Ishikawa (cell line): ENCODE measurements around the gene ELOVL6.

ENCODE experiments used
- CEBPB ChIP-seq: IDR thresholded peaks from 2 replicates; pipeline ENCODE4 v1.6.1; 2012
- CREB1 ChIP-seq: IDR thresholded peaks from 2 replicates; pipeline ENCODE4 v1.6.1; 2012; ENCODE audit warnings: low read depth
- EGR1 ChIP-seq: IDR thresholded peaks from 2 replicates; pipeline ENCODE4 v1.6.1; 2012
- EP300 ChIP-seq: IDR thresholded peaks from 2 replicates; pipeline ENCODE4 v1.6.1; 2012; ENCODE audit warnings: borderline replicate concordance
- FOXM1 ChIP-seq: IDR thresholded peaks from 2 replicates; pipeline ENCODE4 v1.6.1; 2012; ENCODE audit warnings: low read depth, borderline replicate concordance
- NFIC ChIP-seq: IDR thresholded peaks from 2 replicates; pipeline ENCODE4 v1.6.1; 2012
- RAD21 ChIP-seq: IDR thresholded peaks from 2 replicates; pipeline ENCODE4 v1.6.1; 2012; ENCODE audit warnings: low read depth
- TAF1 ChIP-seq: IDR thresholded peaks from 2 replicates; pipeline ENCODE4 v1.6.1; 2012; ENCODE audit warnings: low read depth, mild to moderate bottlenecking
- TCF12 ChIP-seq: IDR thresholded peaks from 2 replicates; pipeline ENCODE4 v1.6.1; 2012; ENCODE audit warnings: low read depth
- TEAD4 ChIP-seq: IDR thresholded peaks from 2 replicates; pipeline ENCODE4 v1.6.1; 2012
- YY1 ChIP-seq: IDR thresholded peaks from 2 replicates; pipeline ENCODE4 v1.6.1; 2012; ENCODE audit warnings: low read depth
- ZBTB7A ChIP-seq: IDR thresholded peaks from 2 replicates; pipeline ENCODE4 v1.6.1; 2012; ENCODE audit warnings: low read depth
- TF ChIP-seq, protein P1 (sequence below): IDR thresholded peaks from 2 replicates; pipeline ENCODE4 v1.6.1; 2012
- TF ChIP-seq, protein P2 (sequence below): IDR thresholded peaks from 2 replicates; pipeline ENCODE4 v1.6.1; 2012; ENCODE audit warnings: low read depth, mild to moderate bottlenecking
- TF ChIP-seq, protein P3 (sequence below): IDR thresholded peaks from 2 replicates; pipeline ENCODE4 v1.6.1; 2012

Gene ELOVL6

DNA sequence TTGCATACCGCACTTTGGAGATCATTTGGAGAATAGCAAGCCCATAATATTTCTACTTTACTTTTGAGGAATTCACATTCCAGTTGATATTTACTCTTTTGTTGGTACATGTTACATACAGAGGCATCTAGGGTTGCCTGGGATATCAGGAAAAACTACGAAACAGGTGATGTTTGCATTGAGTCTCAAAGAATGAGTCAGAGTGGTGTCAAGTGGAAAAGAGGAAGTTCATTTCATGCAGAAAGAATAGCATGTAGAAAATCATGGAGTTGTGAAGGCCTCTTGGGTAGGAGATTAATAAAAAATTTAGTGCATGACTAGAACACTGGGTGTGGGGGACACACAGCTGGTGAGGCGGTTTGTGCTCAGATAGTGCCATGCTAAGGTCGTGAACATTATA, 33.5 kb upstream of the ELOVL6 start:
- TF ChIP-seq, protein P1, sequence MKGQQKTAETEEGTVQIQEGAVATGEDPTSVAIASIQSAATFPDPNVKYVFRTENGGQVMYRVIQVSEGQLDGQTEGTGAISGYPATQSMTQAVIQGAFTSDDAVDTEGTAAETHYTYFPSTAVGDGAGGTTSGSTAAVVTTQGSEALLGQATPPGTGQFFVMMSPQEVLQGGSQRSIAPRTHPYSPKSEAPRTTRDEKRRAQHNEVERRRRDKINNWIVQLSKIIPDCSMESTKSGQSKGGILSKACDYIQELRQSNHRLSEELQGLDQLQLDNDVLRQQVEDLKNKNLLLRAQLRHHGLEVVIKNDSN: no peak
- TF ChIP-seq, protein P2, sequence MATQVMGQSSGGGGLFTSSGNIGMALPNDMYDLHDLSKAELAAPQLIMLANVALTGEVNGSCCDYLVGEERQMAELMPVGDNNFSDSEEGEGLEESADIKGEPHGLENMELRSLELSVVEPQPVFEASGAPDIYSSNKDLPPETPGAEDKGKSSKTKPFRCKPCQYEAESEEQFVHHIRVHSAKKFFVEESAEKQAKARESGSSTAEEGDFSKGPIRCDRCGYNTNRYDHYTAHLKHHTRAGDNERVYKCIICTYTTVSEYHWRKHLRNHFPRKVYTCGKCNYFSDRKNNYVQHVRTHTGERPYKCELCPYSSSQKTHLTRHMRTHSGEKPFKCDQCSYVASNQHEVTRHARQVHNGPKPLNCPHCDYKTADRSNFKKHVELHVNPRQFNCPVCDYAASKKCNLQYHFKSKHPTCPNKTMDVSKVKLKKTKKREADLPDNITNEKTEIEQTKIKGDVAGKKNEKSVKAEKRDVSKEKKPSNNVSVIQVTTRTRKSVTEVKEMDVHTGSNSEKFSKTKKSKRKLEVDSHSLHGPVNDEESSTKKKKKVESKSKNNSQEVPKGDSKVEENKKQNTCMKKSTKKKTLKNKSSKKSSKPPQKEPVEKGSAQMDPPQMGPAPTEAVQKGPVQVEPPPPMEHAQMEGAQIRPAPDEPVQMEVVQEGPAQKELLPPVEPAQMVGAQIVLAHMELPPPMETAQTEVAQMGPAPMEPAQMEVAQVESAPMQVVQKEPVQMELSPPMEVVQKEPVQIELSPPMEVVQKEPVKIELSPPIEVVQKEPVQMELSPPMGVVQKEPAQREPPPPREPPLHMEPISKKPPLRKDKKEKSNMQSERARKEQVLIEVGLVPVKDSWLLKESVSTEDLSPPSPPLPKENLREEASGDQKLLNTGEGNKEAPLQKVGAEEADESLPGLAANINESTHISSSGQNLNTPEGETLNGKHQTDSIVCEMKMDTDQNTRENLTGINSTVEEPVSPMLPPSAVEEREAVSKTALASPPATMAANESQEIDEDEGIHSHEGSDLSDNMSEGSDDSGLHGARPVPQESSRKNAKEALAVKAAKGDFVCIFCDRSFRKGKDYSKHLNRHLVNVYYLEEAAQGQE: no peak
- TF ChIP-seq CREB1 (no peak), ZBTB7A (no peak), CEBPB (no peak), TEAD4 (no peak), FOXM1 (no peak), RAD21 (no peak), EP300 (no peak)

DNA sequence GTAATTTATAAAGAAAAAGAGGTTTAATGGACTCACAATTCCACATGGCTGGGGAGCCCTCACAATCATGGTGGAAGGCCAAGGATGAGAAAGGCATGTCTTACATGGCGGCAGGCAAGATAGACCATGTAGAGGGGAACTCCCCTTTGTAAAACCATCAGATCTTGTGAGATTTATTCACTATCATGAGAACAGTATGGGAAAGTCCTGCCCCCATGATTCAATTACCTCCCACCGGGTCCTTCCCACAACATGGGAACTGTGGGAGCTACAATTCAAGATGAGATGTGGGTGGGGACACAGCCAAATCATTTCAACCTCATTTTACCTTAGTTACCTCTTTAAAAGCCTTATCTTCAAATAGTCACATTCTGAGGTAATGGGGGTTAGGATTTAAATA, 30.9 kb upstream of the ELOVL6 start:
- TF ChIP-seq RAD21: no peak
- no peak for TF ChIP-seq CEBPB
- TF ChIP-seq ZBTB7A: no peak
- TF ChIP-seq, protein P1: no peak
- no peak for TF ChIP-seq TCF12
- TF ChIP-seq FOXM1: no peak
- TF ChIP-seq TAF1: no peak
- TF ChIP-seq, protein P3, sequence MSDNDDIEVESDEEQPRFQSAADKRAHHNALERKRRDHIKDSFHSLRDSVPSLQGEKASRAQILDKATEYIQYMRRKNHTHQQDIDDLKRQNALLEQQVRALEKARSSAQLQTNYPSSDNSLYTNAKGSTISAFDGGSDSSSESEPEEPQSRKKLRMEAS: no peak
- TF ChIP-seq, protein P2: no peak
- TF ChIP-seq TEAD4: no peak
- TF ChIP-seq YY1: no peak
- no peak for TF ChIP-seq CREB1
- TF ChIP-seq EGR1: no peak
- no peak for TF ChIP-seq NFIC
- TF ChIP-seq EP300: no peak

DNA sequence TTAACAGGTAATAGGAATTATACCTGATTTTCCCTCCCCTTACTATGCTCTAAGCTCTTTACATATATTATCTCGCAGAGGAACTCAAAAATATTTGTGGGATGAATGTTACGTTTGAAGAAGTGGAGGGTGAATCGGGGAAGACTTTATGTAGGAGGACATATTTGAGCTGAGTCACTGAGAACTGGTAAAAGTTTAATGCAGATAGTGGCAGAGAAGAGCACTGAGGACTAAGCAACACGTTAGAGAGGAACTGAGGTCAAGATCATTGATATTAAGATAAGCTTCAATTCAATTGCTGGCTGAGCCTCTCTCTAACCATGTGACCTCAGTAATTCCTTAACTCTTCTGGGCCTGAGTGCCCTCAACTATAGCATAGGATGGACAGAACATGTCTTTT, 26.4 kb upstream of the ELOVL6 start:
- TF ChIP-seq NFIC (no peak), TAF1 (no peak), CEBPB (no peak), TCF12 (no peak), CREB1 (no peak), ZBTB7A (no peak), TEAD4 (no peak), RAD21 (no peak), YY1 (no peak), FOXM1 (no peak), EGR1 (no peak), EP300 (no peak)
- TF ChIP-seq, protein P3: no peak
- TF ChIP-seq, protein P2: no peak
- TF ChIP-seq, protein P1: no peak

DNA sequence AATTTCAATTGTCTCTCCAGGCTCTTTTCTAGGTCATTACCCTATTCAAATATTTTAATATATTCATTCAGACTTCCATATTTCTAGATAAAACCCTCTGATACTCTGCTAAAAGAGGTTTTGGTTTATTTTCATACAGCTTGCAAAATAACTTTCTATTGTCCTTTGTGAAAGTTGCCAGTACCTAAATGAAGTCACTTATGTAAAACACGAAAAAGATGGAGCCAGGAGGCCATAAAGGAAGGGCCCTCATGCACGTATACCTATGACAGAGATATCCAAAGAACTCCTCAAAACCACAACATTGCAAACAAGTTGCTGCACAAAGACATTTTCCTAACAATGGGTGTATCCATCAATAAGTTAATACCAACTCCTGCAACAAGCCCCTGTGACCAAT, 25.7 kb upstream of the ELOVL6 start:
- TF ChIP-seq ZBTB7A (no peak), EGR1 (no peak), YY1 (no peak), CEBPB (no peak), CREB1 (no peak), FOXM1 (no peak), TAF1 (no peak)
- TF ChIP-seq, protein P1: no peak
- TF ChIP-seq, protein P3: no peak
- TF ChIP-seq, protein P2: no peak
